Mesenchymal stem cell (in vitro differentiated cells and primary cell): ENCODE measurements around the gene POTEM.
"Not testable (repeated sequence)": the region's sequence is repeated elsewhere in the genome, so short reads cannot be mapped to it uniquely, and the experiment has no call there.

Source experiments
- DNase-seq: peaks from one replicate; pipeline ENCODE4 v3.0.0-alpha.2; 2013
- H2AFZ ChIP-seq: one replicate; pipeline ENCODE4 v1.6.1; 2013; ENCODE audit warnings: low read depth, mild to moderate bottlenecking, control low read depth, inconsistent platforms, low read length, moderate library complexity
- H2AK5ac ChIP-seq: 2 replicates; pipeline ENCODE4 v1.6.1; 2013; ENCODE audit warnings: low read length, moderate library complexity, mild to moderate bottlenecking, inconsistent platforms; ENCODE audit not compliant: severe bottlenecking
- H2BK120ac ChIP-seq: one replicate; pipeline ENCODE4 v1.6.1; 2013; ENCODE audit warnings: low read depth, mild to moderate bottlenecking, inconsistent platforms, low read length, moderate library complexity
- H2BK12ac ChIP-seq, 2 experiments: one replicate each; pipeline ENCODE4 v1.6.1; 2013; ENCODE audit warnings: inconsistent platforms in 2 of 2, low read length in 2 of 2, mild to moderate bottlenecking in 2 of 2, moderate library complexity in 2 of 2, control low read depth in 1 of 2
- H2BK15ac ChIP-seq: one replicate; pipeline ENCODE4 v1.6.1; 2013; ENCODE audit warnings: mild to moderate bottlenecking, low read depth, inconsistent platforms; ENCODE audit not compliant: poor library complexity, severe bottlenecking
- H2BK5ac ChIP-seq: 2 replicates; pipeline ENCODE4 v1.6.1; 2013; ENCODE audit warnings: low read depth, mild to moderate bottlenecking, low read length, control low read depth, inconsistent platforms; ENCODE audit not compliant: poor library complexity, severe bottlenecking
- H3K14ac ChIP-seq, 2 experiments: one replicate each; pipeline ENCODE4 v1.6.1; 2013; ENCODE audit warnings: inconsistent platforms in 2 of 2, low read length in 2 of 2, control low read depth in 1 of 2, mild to moderate bottlenecking in 1 of 2, moderate library complexity in 1 of 2
- H3K18ac ChIP-seq, 2 experiments: one replicate each; pipeline ENCODE4 v1.6.1; 2013; ENCODE audit warnings: inconsistent platforms in 2 of 2, low read length in 2 of 2, control low read depth in 1 of 2, low read depth in 1 of 2, mild to moderate bottlenecking in 1 of 2
- H3K23ac ChIP-seq, 2 experiments: one replicate each; pipeline ENCODE4 v1.6.1; 2013; ENCODE audit warnings: inconsistent platforms in 2 of 2, low read length in 2 of 2, mild to moderate bottlenecking in 2 of 2, moderate library complexity in 2 of 2, control low read depth in 1 of 2
- H3K27ac ChIP-seq: 2 replicates; pipeline ENCODE4 v1.5.1; 2013; ENCODE audit warnings: mild to moderate bottlenecking, moderate library complexity, low read length, control low read depth, inconsistent platforms; ENCODE audit not compliant: poor library complexity, severe bottlenecking
- H3K27me3 ChIP-seq, 2 experiments: 2 replicates each; pipeline versions ENCODE4 v1.6.1 to v1.7.0; 2013; ENCODE audit warnings: low read length in 2 of 2, mild to moderate bottlenecking in 2 of 2, moderate library complexity in 2 of 2, control low read depth in 1 of 2, inconsistent platforms in 1 of 2; ENCODE audit not compliant: control insufficient read depth in 1 of 2, insufficient read depth in 1 of 2
- H3K36me3 ChIP-seq, 2 experiments: 2 replicates each; pipeline versions ENCODE4 v1.6.1 to v1.7.0; 2013; ENCODE audit warnings: low read length in 2 of 2, control low read depth in 1 of 2, inconsistent platforms in 1 of 2, low read depth in 1 of 2, mild to moderate bottlenecking in 1 of 2; ENCODE audit not compliant: insufficient read depth in 2 of 2, control insufficient read depth in 1 of 2
- H3K4ac ChIP-seq, 2 experiments: one replicate each; pipeline ENCODE4 v1.6.1; 2013; ENCODE audit warnings: inconsistent platforms in 2 of 2, low read length in 2 of 2, mild to moderate bottlenecking in 2 of 2, moderate library complexity in 2 of 2, control low read depth in 1 of 2, low read depth in 1 of 2
- H3K4me1 ChIP-seq: 2 replicates; pipeline ENCODE4 v1.6.1; 2013; ENCODE audit warnings: low read depth, low read length, control low read depth; ENCODE audit not compliant: control insufficient read depth, insufficient read depth
- H3K4me2 ChIP-seq: 2 replicates; pipeline ENCODE4 v1.6.1; 2013; ENCODE audit warnings: low read length, mild to moderate bottlenecking, inconsistent platforms; ENCODE audit not compliant: poor library complexity, severe bottlenecking
- H3K4me3 ChIP-seq, 2 experiments: 2 replicates each; pipeline versions ENCODE4 v1.5.1 to v1.7.0; 2013; ENCODE audit warnings: low read length in 2 of 2, mild to moderate bottlenecking in 2 of 2, control low read depth in 1 of 2, low read depth in 1 of 2; ENCODE audit not compliant: insufficient read depth in 1 of 2
- H3K79me1 ChIP-seq: replicated peaks from 2 replicates; pipeline ENCODE4 v1.6.1; 2013; ENCODE audit warnings: mild to moderate bottlenecking, control low read depth, low read length, inconsistent platforms; ENCODE audit not compliant: poor library complexity, severe bottlenecking
- H3K9ac ChIP-seq: 2 replicates; pipeline ENCODE4 v1.7.0; 2013; ENCODE audit warnings: mild to moderate bottlenecking, low read length, moderate library complexity
- H3K9me3 ChIP-seq: 2 replicates; pipeline ENCODE4 v1.7.0; 2013; ENCODE audit warnings: mild to moderate bottlenecking, low read length; ENCODE audit not compliant: control insufficient read depth
- H4K8ac ChIP-seq: one replicate; pipeline ENCODE4 v1.6.1; 2013; ENCODE audit warnings: inconsistent platforms, mild to moderate bottlenecking, low read length, moderate library complexity
- H4K91ac ChIP-seq: one replicate; pipeline ENCODE4 v1.6.1; 2013; ENCODE audit warnings: mild to moderate bottlenecking, low read length, inconsistent platforms
- WGBS: methylation state at CpG from one replicate; pipeline ENCODE4 v1.1.7; 2013; ENCODE audit warnings: mixed read lengths; 5-methylcytosine and 5-hydroxymethylcytosine counted together

POTEM gene

DNA sequence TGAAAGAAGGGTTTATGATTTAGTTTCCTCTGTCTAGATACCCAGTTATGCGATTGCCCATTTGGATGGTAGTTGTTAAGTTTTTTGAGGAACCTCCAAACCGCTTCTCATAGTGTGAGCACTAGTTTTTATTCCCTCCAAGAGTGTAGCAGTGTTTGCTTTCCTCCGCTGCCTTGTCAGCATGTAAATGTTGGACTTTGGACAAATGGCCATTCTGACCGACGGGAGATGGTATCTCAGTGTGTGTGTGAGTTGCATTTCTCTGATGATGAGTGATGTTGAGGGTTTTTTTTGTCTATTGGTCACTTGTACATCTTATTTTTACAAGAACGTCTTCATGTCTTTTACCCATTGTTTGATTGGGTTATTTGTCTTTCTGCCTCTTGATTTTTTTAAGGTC, 11.4 kb upstream of the POTEM start:
- not testable (repeated sequence) for H3K4me2 ChIP-seq, H4K91ac ChIP-seq, H2BK120ac ChIP-seq, H3K9me3 ChIP-seq, H3K79me1 ChIP-seq, DNase-seq, H3K18ac ChIP-seq, H3K27me3 ChIP-seq, H3K4me3 ChIP-seq, H2BK15ac ChIP-seq, H2AK5ac ChIP-seq, H2BK5ac ChIP-seq, H3K9ac ChIP-seq, H2AFZ ChIP-seq, H2BK12ac ChIP-seq, H3K14ac ChIP-seq, H4K8ac ChIP-seq, H3K4ac ChIP-seq, H3K27ac ChIP-seq, H3K4me1 ChIP-seq, H3K23ac ChIP-seq, H3K36me3 ChIP-seq
- no CpG with 5 or more reads among the region's 6 CpGs for WGBS

GRCh38 chr14:18961576-18961975, 5.7 kb upstream of the POTEM start:
- not testable (repeated sequence) for H2BK5ac ChIP-seq, H3K9me3 ChIP-seq, H3K27me3 ChIP-seq, H2BK120ac ChIP-seq, H3K9ac ChIP-seq, H3K14ac ChIP-seq, H4K8ac ChIP-seq, H2AK5ac ChIP-seq, H2BK12ac ChIP-seq, H3K4me1 ChIP-seq, H2AFZ ChIP-seq, DNase-seq, H3K36me3 ChIP-seq, H3K27ac ChIP-seq, H3K23ac ChIP-seq, H3K79me1 ChIP-seq, H3K4me2 ChIP-seq, H2BK15ac ChIP-seq, H3K18ac ChIP-seq, H4K91ac ChIP-seq, H3K4me3 ChIP-seq, H3K4ac ChIP-seq
- no CpG with 5 or more reads among the region's 2 CpGs for WGBS

DNA sequence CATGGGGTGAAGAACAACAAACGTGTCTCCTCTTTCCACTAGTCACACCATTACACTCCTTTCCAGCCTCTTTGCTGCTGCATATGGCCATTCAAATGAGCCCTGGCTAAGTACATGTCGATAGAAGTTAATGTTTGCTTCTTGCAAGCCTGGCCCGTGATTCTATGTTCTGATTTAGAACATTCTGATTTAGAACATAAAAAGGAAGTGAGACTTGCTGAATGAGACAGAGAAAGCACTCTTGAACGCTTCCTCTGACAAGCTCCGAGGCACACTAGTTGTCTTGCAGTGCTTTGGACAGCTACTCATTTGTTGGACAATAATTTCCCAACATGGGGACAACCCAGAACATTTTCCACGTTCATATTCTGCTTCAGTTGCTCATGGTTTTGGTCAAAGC, 5.1 kb upstream of the POTEM start:
- not testable (repeated sequence) for H2AFZ ChIP-seq, H3K4me1 ChIP-seq, H2BK120ac ChIP-seq, H3K18ac ChIP-seq, H3K36me3 ChIP-seq, H4K8ac ChIP-seq, H3K79me1 ChIP-seq, DNase-seq, H3K4me2 ChIP-seq, H2BK12ac ChIP-seq, H3K14ac ChIP-seq, H2BK15ac ChIP-seq, H2BK5ac ChIP-seq, H3K27me3 ChIP-seq, H3K9ac ChIP-seq, H2AK5ac ChIP-seq, H3K9me3 ChIP-seq, H3K4me3 ChIP-seq, H3K4ac ChIP-seq, H3K27ac ChIP-seq, H4K91ac ChIP-seq, H3K23ac ChIP-seq
- no CpG with 5 or more reads among the region's 6 CpGs for WGBS

DNA sequence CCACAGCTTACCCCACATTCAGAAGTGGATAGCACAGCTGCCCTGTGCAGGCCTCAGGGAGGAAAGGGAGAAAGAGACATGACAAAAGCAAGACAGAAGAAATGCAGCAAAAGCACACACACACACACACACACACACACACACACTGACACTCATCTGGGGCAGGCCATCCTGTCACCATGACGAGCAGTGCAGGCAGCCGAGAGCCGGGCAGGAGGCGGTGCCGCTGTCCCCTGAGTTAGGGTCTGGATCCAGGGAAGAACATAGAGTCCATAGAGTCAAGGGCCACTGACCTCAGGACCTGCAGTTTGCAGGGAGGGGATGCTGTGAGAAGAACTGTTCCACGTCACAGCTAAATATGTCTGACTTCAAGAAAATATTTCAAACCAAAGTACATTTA, 4.0 kb upstream of the POTEM start:
- no CpG with 5 or more reads among the region's 6 CpGs for WGBS
- not testable (repeated sequence) for H3K27me3 ChIP-seq, H3K4ac ChIP-seq, H3K4me2 ChIP-seq, H3K9me3 ChIP-seq, H2AK5ac ChIP-seq, H2BK12ac ChIP-seq, H3K79me1 ChIP-seq, H4K8ac ChIP-seq, H3K4me1 ChIP-seq, H2AFZ ChIP-seq, H3K14ac ChIP-seq, H3K27ac ChIP-seq, H4K91ac ChIP-seq, H3K9ac ChIP-seq, H2BK120ac ChIP-seq, H2BK15ac ChIP-seq, H3K36me3 ChIP-seq, DNase-seq, H3K23ac ChIP-seq, H2BK5ac ChIP-seq, H3K4me3 ChIP-seq, H3K18ac ChIP-seq
